Measurements from ENCODE around the gene AMOTL1.

- no peak for TF ChIP-seq GATA3 (IDR thresholded peaks at IDR 0.05; ENCODE audit: low read depth, low read length)
- TF ChIP-seq GATA2 (IDR thresholded peaks at IDR 0.05; ENCODE audit: low read depth, low read length), result no peak
Measured at GRCh38 chr11:94861306-94861845, 93.2 kb downstream of the AMOTL1 start.

Measured in SH-SY5Y (cell line).